Neural progenitor cell (in vitro differentiated cells): ENCODE data around the gene CHRNA5. TPM values are rescaled to one million over a fixed set of nuclear protein-coding genes. Genes with fewer than 3 reads are reported as not detected.

Experiments used
- DNase-seq: peaks from one replicate; pipeline ENCODE4 v3.0.0-alpha.2; 2016; ENCODE audit warnings: low spot score
- H2AFZ ChIP-seq: fragments of 200-600 bp; sonication (generic); replicated peaks from 2 replicates; pipeline ENCODE4 v1.6.1; 2016; ENCODE audit warnings: antibody characterized with exemption
- H3F3A ChIP-seq: fragments of 200-600 bp; sonication (generic); 2 replicates; pipeline ENCODE4 v1.6.1; 2016; ENCODE audit warnings: antibody characterized with exemption, low read depth
- H3K27ac ChIP-seq: fragments of 200-600 bp; sonication (generic); 2 replicates; pipeline ENCODE4 v1.5.1; 2016; ENCODE audit warnings: mild to moderate bottlenecking
- H3K27me3 ChIP-seq: fragments of 200-600 bp; sonication (generic); 2 replicates; pipeline ENCODE4 v1.6.1; 2016; ENCODE audit warnings: mild to moderate bottlenecking, moderate library complexity
- H3K36me3 ChIP-seq: fragments of 200-600 bp; sonication (generic); 2 replicates; pipeline ENCODE4 v1.5.1; 2016
- H3K4me1 ChIP-seq: fragments of 200-600 bp; sonication (generic); 2 replicates; pipeline ENCODE4 v1.6.1; 2016; ENCODE audit warnings: mixed run types
- H3K4me2 ChIP-seq: fragments of 200-600 bp; sonication (generic); 2 replicates; pipeline ENCODE4 v1.6.1; 2016
- H3K4me3 ChIP-seq: fragments of 200-600 bp; sonication (generic); 2 replicates; pipeline ENCODE4 v1.5.1; 2016
- H3K79me2 ChIP-seq: fragments of 200-600 bp; sonication (generic); 2 replicates; pipeline ENCODE4 v1.6.1; 2016; ENCODE audit warnings: low read depth
- H3K9ac ChIP-seq: fragments of 200-600 bp; sonication (generic); 2 replicates; pipeline ENCODE4 v1.6.1; 2016
- H3K9me3 ChIP-seq: fragments of 200-600 bp; sonication (generic); 2 replicates; pipeline ENCODE4 v1.5.1; 2016; ENCODE audit warnings: low read depth
- H4K20me1 ChIP-seq: fragments of 200-600 bp; sonication (generic); 2 replicates; pipeline ENCODE4 v1.6.1; 2016; ENCODE audit warnings: low read depth
- H3K27ac Mint-ChIP-seq: 3 replicates; pipeline ENCODE4 v1.8.0; 2021; ENCODE audit warnings: mixed read lengths
- H3K27me3 Mint-ChIP-seq: 2 replicates; pipeline ENCODE4 v1.8.0; 2022; ENCODE audit warnings: low read depth, mild to moderate bottlenecking, inconsistent platforms, moderate library complexity, mixed read lengths; ENCODE audit not compliant: insufficient read depth
- H3K36me3 Mint-ChIP-seq: 3 replicates; pipeline ENCODE4 v1.8.0; 2021; ENCODE audit warnings: mixed read lengths
- H3K4me1 Mint-ChIP-seq: 3 replicates; pipeline ENCODE4 v1.8.0; 2021; ENCODE audit warnings: mixed read lengths
- H3K4me3 Mint-ChIP-seq: 3 replicates; pipeline ENCODE4 v1.8.0; 2021; ENCODE audit warnings: mild to moderate bottlenecking, moderate library complexity, mixed read lengths
- H3K9me3 Mint-ChIP-seq: 3 replicates; pipeline ENCODE4 v1.8.0; 2020; ENCODE audit warnings: mixed read lengths
- EZH2 ChIP-seq: fragments of 200-600 bp; sonication (generic); IDR thresholded peaks from 2 replicates; pipeline ENCODE4 v1.6.1; 2017; ENCODE audit warnings: antibody characterized with exemption, mild to moderate bottlenecking, moderate library complexity
- EZH2phosphoT487 ChIP-seq: fragments of 200-600 bp; sonication (generic); IDR thresholded peaks from 2 replicates; pipeline ENCODE4 v1.6.1; 2017; ENCODE audit warnings: antibody characterized with exemption
- total RNA-seq: library from RNA; depleted of rRNA; stranded (reverse); fragments of >200 nt; gene quantifications from 2 replicates; pipeline ENCODE4 v1.2.3, GENCODE V29; 2015; ENCODE audit warnings: low replicate concordance
- TF ChIP-seq, protein P1 (sequence below): fragments of 200-600 bp; sonication (generic); IDR thresholded peaks from 2 replicates; pipeline ENCODE4 v1.5.1; 2017; ENCODE audit warnings: antibody characterized with exemption, mild to moderate bottlenecking

CHRNA5 gene
- total RNA-seq, 1 donor from 2014 or later, result 46.9 TPM

DNA sequence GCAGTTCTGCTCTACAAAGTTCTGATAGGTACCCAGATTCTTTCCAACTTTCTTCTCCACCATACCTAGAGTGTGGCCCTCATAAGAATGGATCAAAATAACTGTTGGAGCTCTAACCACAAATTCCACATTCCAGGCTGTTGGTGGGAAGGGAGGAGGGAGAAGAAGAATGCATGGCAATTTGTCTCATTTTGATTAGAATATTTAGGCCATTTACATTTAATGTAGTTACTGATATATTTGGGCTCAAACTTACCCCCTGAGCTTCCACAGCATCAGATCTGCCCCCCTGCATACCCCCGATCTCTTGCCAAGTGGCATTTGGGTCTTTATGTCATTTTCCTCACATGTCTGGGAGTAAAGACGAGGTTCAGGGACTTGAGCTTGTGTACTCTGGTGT lies 68.0 kb downstream of the CHRNA5 start:
- Mint-ChIP-seq H3K4me3 (no peak overlapping the region), H3K4me1 (peaks cover 2% of the 10 kb centered on the region), H3K27ac (no peak overlapping the region), H3K36me3 (no peaks in the 10 kb centered on the region), H3K9me3 (peaks cover 10% of the 10 kb centered on the region), H3K27me3 (peaks cover 25% of the 10 kb centered on the region)
- Histone ChIP-seq H2AFZ (no peak overlapping the region), H3K9ac (no peak overlapping the region), H3K36me3 (no peaks in the 10 kb centered on the region), H4K20me1 (no peaks in the 10 kb centered on the region), H3K27ac (no peak overlapping the region), H3K4me3 (no peak overlapping the region), H3K4me1 (no peaks in the 10 kb centered on the region), H3K27me3 (no peaks in the 10 kb centered on the region), H3F3A (no peaks in the 10 kb centered on the region), H3K9me3 (no peaks in the 10 kb centered on the region), H3K4me2 (no peak overlapping the region), H3K79me2 (no peaks in the 10 kb centered on the region)
- TF ChIP-seq EZH2 (no peak), EZH2phosphoT487 (no peak)
- TF ChIP-seq, protein P1, sequence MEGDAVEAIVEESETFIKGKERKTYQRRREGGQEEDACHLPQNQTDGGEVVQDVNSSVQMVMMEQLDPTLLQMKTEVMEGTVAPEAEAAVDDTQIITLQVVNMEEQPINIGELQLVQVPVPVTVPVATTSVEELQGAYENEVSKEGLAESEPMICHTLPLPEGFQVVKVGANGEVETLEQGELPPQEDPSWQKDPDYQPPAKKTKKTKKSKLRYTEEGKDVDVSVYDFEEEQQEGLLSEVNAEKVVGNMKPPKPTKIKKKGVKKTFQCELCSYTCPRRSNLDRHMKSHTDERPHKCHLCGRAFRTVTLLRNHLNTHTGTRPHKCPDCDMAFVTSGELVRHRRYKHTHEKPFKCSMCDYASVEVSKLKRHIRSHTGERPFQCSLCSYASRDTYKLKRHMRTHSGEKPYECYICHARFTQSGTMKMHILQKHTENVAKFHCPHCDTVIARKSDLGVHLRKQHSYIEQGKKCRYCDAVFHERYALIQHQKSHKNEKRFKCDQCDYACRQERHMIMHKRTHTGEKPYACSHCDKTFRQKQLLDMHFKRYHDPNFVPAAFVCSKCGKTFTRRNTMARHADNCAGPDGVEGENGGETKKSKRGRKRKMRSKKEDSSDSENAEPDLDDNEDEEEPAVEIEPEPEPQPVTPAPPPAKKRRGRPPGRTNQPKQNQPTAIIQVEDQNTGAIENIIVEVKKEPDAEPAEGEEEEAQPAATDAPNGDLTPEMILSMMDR, result no peak
- DNase-seq, result no peak

GRCh38 chr15:78634210-78635145 lies 69.2 kb downstream of the CHRNA5 start:
- no peak for DNase-seq
- Mint-ChIP-seq H3K27me3 (peaks cover 20% of the 10 kb centered on the region), H3K4me3 (no peak overlapping the region), H3K36me3 (no peaks in the 10 kb centered on the region), H3K9me3 (peaks cover 10% of the 10 kb centered on the region), H3K4me1 (peaks cover 6% of the 10 kb centered on the region), H3K27ac (no peak overlapping the region)
- Histone ChIP-seq H3K79me2 (no peaks in the 10 kb centered on the region), H3F3A (no peaks in the 10 kb centered on the region), H3K36me3 (no peaks in the 10 kb centered on the region), H3K9me3 (no peaks in the 10 kb centered on the region), H3K4me3 (no peak overlapping the region), H3K27ac (no peak overlapping the region), H3K27me3 (peaks cover under 1% of the 10 kb centered on the region), H3K4me2 (no peak overlapping the region), H2AFZ (no peak overlapping the region), H3K4me1 (no peaks in the 10 kb centered on the region), H4K20me1 (no peaks in the 10 kb centered on the region), H3K9ac (no peak overlapping the region)
- TF ChIP-seq EZH2phosphoT487, result no peak
- TF ChIP-seq EZH2, result no peak
- TF ChIP-seq, protein P1, result no peak

GRCh38 chr15:78635346-78635745 lies 70.0 kb downstream of the CHRNA5 start:
- Histone ChIP-seq H3K4me3 (no peak overlapping the region), H3K36me3 (no peaks in the 10 kb centered on the region), H3K27ac (no peak overlapping the region), H3K4me1 (no peaks in the 10 kb centered on the region), H4K20me1 (no peaks in the 10 kb centered on the region), H3K79me2 (no peaks in the 10 kb centered on the region), H3K9ac (no peak overlapping the region), H3K9me3 (no peaks in the 10 kb centered on the region), H3F3A (peaks cover 7% of the 10 kb centered on the region), H3K27me3 (peaks cover 9% of the 10 kb centered on the region), H2AFZ (no peak overlapping the region), H3K4me2 (no peak overlapping the region)
- TF ChIP-seq EZH2 (no peak), EZH2phosphoT487 (no peak)
- TF ChIP-seq, protein P1, result no peak
- Mint-ChIP-seq H3K4me1 (peaks cover 6% of the 10 kb centered on the region), H3K4me3 (no peak overlapping the region), H3K27ac (no peak overlapping the region), H3K27me3 (peaks cover 23% of the 10 kb centered on the region), H3K9me3 (peaks cover 5% of the 10 kb centered on the region), H3K36me3 (no peaks in the 10 kb centered on the region)
- no peak for DNase-seq
